GM18951 (cell line): ENCODE measurements around the gene TMUB1.

Experiments
- POLR2A ChIP-seq: IDR thresholded peaks from 4 replicates; pipeline ENCODE4 v1.6.1; 2011; ENCODE audit warnings: mild to moderate bottlenecking; ENCODE audit not compliant: insufficient read length, insufficient read depth; ENCODE audit errors: extremely low read depth
- in situ Hi-C: fragments of 300-500 bp; cut with MboI; formaldehyde crosslinking; loops from one replicate; pipeline ENCODE4 v1.12.0; 2022; ENCODE audit warnings: low sequenced_read_pairs, mixed read lengths, inconsistent platforms; ENCODE audit not compliant: unreplicated experiment

TMUB1 gene

DNA sequence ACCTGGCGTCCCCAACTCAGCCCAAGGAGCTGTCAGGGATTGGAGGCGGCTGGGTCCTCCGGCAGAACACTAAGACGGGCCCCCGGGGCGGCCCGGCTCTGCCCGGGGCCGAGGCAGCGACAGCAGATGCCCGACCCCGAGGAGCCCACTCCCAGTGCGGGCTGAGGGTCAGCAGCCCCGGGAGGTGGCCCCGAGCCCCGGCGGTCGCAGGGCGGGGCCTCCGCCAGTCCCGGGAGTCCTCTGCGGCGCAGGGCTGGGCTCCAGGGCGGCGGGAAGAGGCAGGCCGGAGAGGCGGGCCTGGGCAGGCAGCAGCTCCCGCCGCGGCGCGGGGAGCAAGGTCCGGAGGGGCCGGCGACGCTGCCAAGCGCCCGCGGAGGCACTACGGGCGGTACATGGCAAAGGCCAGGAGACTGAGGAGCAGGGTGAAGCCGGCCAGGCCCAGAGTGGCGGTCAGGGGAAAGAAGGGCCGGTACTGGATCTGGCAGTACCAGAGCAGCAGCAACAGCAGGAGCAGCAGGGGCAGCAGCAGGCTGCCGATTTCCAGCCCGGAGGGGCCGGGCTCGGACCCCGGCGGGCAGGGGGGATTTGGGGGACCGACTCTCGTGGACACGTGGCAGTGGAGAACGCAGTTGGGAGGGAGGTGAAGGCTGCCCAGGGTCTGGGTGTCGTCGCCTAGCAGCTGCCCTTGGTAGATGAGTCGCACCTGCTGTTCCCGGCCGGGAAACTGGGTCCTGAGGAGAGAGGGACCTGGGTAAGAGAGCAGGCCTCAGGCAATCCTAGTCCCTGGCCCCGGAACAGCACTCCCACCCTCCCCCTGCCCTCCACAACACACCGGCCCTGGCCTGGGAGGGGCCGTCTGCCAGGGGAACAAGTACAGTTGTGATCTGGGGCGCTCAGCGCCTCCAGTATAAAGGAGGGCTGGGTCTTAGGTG lies 1.9 kb downstream of the TMUB1 start:
- no peak for TF ChIP-seq POLR2A
- in situ Hi-C loops: no loop called here

DNA sequence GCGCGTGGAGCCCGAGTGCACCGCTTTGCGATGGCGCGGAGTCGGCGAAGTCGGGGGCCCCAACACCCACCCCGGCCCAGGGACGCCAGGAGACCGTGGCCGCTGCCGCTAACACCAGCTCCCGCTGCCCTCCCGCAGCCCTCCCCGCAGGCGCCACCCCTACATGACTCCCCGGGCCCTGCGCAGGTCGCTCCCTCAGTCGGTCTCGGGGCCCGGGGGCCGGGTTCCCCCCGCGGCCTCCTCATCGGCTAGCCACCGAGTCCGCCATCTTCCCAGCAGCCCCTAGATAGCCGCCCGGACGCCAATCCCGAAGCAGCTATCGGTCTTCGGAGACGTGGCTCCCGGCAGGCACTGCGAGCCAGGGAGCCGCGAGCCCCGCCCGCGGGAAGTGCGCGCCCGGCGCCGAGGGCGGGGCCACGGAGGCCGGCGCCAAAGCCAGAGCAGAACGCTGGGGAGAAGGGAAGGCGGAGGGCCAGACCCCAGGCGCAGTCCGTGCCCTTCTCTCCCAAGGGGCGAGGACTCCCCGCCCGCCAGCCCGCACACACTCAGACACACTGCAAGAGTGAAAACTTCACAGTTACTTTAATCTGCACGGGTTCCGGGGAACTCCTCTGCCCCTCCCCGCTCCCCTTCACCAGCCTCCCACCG lies 2.6 kb downstream of the TMUB1 start, which contains the start of gene FASTK:
FASTK (minus strand) TSS at position 288 of the 648 bp plus-strand sequence; CDS start at position 245, 43 bp downstream.
- in situ Hi-C loops: no loop called here
- peak; percentile 85 for TF ChIP-seq POLR2A

DNA sequence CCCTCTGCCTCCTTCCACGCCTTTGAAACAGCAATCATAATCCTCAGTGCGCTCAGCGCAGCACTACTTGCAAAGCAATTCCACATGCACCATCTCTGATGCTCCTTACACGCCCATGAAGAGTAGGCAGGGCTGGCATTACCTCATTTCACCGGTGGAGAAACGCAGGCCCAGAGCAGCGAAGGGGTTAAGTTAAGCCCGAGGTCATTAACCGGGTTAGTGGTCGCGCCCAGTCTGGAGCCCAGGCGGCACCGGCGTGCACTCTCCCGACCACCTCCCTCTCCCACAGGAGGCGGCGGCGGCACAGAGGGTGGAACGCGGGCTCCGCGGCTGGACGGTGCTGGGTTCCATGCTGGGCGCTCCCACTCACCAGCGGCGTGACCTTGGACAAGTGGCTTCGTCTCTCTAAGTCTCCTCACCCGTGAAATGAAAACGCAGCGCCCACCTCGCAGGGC lies 3.2 kb downstream of the TMUB1 start:
- TF ChIP-seq POLR2A: no peak
- in situ Hi-C loops: no loop called here

DNA sequence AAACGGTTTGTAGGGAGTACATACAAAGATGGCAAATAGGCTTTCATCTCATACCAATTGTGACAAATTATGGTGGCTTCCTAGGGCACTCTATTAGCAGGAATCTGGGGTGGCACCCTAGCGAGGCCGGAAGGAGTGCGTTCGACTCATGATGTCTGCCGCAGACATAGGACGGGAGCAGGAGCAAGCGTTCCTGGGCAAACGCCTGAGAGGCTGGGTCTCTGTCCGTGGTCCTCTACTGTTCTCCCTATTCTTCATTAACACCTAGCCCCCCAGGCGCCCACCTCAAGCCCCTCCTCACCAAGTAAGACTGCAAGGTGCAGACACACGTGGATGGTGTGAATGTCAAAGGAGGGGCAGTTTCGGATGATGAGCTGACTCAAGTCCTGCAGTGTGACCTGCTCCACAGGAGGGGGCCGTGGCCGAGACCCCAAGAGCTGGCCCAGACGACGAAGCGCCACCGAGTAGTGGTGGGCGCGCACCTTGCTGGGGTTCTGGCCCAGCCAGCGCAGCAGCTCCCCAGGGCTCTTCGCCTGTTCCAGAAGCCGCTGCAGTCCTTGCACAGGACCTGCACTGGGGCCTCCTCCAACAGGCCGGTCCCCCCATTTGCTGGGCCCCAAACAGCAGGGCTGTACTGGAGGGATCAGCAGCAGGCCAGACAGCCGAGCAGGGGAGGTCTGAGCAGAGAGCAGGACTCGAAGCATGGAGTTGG lies 3.9 kb downstream of the TMUB1 start:
- TF ChIP-seq POLR2A: no peak
- in situ Hi-C loops: no loop called here

DNA sequence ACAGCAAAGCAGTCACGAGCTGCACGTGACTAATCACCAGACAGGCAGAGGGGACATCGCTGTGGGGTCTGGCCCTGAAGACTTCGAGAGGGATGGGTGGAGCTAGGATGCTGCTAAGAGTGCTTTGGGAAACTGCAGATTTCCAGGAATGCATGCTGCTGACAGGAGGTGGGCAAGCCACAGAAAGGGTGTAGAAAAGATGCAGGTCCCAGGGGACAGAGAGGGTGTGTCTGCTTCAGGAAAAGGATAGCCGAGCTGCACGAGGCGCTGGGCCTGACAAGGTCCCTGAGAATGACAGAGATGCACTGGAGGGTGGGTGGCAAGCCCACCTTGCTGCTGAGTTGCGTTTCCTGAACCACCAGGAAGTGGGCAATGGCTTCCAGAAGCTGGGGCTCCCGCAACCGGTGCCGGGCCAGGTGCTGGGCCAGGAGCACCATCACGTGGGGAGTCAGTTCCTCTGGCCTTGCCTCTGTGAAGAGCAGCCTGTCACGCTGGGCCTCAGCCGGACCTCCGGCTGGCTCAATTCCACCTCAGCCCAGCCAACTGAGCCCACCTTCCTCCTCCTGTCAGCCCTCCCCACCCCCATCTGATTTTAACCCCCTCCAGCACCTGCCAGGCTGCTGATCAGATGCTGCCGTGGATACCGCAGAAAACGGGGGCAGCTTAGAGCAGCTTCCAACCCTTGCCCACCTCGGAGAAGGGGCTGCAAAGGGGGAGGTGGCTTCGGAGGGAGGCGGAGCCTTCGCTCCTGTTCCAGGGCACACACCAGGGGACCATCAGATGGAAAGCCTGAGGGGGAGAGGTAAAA lies 4.9 kb downstream of the TMUB1 start:
- no peak for TF ChIP-seq POLR2A
- in situ Hi-C loops: no loop called here

DNA sequence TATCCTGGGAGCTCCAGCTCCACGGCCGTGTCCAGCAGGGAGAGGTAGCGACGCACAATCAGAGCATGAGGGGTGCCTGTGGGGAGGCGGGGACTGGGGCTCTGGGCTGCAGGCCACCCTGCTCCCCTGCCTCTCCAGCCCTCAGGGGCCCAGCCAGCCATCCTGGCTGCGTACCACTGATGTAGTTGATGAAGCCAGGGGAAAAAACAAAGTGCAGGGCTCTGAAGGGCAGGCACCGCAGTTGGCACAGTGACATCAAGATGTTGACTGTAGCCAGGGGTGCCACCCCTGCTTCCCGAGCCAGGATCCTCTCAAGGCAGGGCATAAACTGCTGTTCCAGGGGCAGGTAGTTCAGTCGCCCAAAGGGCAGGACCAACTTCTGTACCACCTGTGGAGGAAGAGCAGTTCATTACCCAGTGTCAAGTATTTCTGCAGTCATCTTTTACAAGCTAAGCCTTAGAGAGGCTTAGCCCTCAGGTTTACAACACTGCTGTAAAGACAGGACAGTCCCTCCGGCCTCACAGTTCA lies 5.5 kb downstream of the TMUB1 start:
- peak; percentile 12 for TF ChIP-seq POLR2A
- in situ Hi-C loops: no loop called here

DNA sequence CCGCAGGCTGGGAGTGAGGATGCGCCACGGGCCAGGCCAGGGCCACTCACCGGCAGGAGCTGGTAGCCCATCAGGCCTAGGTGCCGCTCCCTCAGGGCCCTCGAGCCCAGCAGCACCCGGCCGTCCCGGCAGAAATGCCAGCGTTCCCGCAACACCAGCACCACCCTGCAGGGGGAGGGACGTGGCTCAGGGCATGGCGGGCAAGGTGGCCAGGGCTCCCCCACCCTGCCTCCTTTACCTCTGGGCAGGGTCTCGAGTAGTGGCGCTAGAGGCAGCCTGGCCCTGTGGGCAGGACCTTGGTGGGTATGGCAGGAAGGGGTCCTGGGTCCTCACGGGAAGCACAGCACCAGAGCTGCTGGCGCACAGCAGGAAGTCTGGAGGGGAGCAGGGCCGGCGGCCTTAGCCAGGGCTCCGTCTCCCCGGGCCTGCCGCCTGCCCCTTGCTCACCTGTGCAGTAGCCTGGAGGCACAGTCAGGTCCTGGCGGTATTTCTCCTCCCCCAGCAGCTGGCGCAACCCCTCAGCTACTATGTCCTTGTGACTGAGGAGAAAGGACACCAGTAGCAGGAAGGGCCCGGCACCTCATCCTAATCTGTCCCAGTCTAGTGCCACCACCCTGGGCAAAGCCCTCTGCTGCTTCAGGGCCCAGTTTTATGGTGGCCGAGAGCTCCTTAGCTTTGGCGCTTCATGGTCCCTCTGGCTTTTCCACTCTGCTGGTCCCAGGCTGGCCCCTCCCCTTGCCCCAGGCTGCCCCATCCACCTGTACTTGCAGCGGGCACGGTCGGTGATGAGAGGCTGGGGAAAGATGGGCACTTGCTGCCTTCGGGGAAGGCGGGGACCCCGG lies 6.2 kb downstream of the TMUB1 start:
- TF ChIP-seq POLR2A: no peak

DNA sequence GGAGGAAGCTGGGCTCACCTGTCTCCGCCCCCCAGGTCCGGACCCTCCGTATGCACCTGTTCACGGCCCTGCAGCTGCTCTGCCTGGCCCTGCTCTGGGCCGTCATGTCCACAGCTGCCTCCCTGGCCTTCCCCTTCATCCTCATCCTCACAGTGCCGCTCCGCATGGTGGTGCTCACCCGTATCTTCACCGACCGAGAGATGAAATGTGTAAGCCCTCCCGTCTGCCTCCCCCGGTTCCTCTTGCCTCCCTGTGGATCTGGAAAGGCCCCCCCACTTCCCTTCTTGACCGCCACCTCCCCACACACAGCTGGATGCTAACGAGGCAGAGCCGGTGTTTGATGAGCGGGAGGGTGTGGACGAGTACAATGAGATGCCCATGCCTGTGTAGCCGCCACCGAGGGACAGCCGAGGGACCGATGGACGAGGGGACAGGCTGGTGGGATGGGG lies 7.3 kb downstream of the TMUB1 start:
- in situ Hi-C loops: no loop called here
- TF ChIP-seq POLR2A: peak; percentile 7

More for the DNA sequence above, 6.2 kb downstream of the TMUB1 start:
- in situ Hi-C loops: no loop called here

DNA sequence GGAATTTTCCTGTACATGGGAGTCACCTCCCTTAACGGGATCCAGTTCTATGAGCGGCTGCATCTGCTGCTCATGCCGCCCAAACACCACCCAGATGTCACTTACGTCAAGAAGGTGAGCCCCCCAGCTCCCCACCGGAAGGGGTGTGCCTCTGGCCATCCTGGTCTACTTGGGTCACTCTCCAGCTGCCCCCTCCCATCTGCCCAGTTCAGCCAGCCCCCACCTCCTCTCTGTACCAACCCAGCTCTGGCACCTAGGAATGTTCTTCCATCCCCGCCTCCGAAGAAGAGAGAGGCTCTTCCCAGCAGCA lies 7.7 kb downstream of the TMUB1 start:
- TF ChIP-seq POLR2A: no peak
- in situ Hi-C loops: no loop called here

DNA sequence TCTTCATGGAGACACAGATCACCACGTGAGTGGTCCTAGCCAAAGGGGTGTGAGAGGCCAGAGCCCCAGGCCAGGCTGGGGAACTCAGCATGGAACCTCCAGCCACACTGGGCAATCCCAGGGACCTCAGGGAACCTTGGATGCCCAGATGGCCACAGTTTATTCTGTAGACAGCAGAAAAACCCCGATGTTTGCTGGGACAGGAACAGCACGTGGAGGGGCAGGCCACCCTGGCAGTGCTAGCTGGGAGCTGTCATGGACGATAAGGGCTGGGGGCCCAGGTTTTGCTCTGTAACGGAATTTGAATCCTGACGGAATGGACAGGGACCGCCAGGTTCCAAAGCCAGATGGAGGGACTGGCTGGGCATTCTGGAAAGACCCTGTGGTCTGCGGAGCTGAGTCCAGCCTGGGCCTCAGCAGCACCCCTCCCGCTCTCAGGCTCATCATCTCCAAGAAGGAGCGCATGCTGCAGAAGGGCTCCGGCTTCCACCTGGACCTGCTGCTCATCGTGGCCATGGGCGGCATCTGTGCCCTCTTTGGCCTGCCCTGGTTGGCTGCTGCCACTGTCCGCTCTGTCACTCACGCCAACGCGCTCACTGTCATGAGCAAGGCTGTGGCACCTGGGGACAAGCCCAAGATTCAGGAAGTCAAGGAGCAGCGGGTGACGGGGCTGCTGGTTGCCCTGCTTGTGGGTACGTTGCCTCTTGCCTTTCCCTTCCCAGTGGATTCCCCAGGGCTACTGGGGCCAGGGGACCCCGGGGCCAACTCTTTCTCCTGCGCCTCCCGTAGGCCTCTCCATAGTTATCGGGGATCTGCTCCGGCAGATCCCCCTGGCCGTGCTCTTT lies 8.3 kb downstream of the TMUB1 start:
- in situ Hi-C loops: no loop called here
- TF ChIP-seq POLR2A: no peak

DNA sequence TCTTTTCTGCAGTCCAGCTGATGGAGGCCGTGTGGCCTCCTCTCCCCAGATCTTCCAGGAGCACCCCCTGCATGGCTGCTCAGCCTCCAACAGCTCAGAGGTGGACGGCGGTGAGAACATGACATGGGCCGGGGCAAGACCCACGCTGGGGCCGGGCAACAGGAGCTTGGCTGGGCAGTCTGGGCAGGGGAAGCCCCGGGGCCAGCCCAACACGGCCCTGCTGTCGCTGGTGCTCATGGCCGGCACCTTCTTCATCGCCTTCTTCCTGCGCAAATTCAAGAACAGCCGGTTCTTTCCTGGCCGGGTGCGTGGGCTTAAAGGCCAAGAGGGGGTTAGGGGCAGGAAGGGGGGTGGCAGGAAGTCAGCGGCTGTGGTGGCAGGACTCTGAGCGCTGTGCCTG lies 9.3 kb downstream of the TMUB1 start:
- in situ Hi-C loops: no loop called here
- no peak for TF ChIP-seq POLR2A
